ENCODE data around the gene TMEM154. TPM values are rescaled to one million over a fixed set of nuclear protein-coding genes. Genes with fewer than 3 reads are reported as not detected.
A peak's percentile ranks its signal among the peaks of the same experiment; 100 is the strongest.

Gene TMEM154
- total RNA-seq, 4 donors from 2014 or later: 41.2 to 83.1 (median 60.5) TPM

DNA sequence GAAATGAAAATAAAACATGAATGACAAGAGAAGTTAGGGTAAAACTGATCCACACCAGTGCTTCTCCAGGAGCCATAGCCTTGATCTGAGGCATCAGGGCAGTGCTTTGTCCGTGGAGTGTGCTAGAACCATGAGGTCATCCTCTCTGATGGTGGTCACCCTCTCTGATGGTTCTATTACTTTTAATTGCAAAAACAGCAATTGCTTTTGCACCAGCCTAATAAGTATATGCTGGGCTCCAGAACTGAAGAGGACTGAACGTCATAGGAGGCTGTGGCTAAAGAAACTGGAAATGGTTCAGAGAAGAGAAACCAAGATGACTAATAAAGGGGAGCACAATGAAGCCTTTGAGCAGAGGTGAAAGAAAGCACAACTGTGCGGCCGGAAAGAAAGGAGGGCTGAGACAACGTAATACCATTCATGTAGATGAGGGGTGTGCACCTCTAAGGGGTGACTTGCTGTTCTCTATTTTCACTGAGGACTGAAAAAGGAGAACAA lies 17.0 kb upstream of the TMEM154 start:
- Histone ChIP-seq H3K36me3 (no peaks in the 10 kb centered on the region), H3K4me3 (no peak overlapping the region), H3K4me1 (peaks cover 3 to 69% (median 11%) of the 10 kb centered on the region in 3 donors), H3K9me3 (no peaks in the 10 kb centered on the region), H3K27me3 (no peaks in the 10 kb centered on the region), H3K27ac (peak overlapping the region; percentile 80 to 91 (median 88))
- TF ChIP-seq POLR2A (IDR thresholded peaks at IDR 0.05): peak in 1 of 4 donors; percentile 18
- TF ChIP-seq CTCF (IDR thresholded peaks at IDR 0.05): no peak
- intact Hi-C loops (cut with DNase I): no loop called here
- WGBS, 2 donors: 18 to 25% methylated on average over 5 of the region's 5 CpGs
- DNase-seq: peak; percentile 2

DNA sequence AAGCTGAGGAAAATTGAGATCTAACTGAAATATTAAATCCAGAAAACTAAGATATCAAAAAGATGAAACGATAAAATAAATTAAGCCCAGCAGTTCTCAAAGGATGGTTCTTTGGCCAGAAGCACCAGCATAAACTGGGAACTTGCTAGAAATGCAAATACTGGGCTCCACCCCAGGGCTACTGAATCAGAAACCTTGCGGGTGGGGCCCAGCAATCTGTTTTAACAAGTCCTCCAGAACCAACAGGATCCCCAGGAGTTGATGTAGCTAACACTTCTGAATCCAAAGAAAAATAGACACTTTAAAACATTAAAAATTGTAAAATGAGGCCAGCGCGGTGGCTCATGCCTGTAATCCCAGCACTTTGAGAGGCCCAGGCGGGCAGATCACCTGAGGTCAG lies 14.1 kb upstream of the TMEM154 start:
- no peak for DNase-seq
- H3K27ac ChIP-seq: peak overlapping the region in 3 of 4 donors; percentile 78 to 91 (median 85)
- no peak overlapping the region for H3K4me3 ChIP-seq
- 30 to 71% methylated on average over 5 of the region's 5 CpGs for WGBS, 2 donors
- TF ChIP-seq CTCF (IDR thresholded peaks at IDR 0.05) (no peak), POLR2A (IDR thresholded peaks at IDR 0.05) (no peak)
- H3K9me3 ChIP-seq: no peaks in the 10 kb centered on the region
- intact Hi-C loops (cut with DNase I): no loop called here
- peaks cover 3 to 56% (median 4%) of the 10 kb centered on the region in 3 donors for H3K4me1 ChIP-seq
- H3K36me3 ChIP-seq: no peaks in the 10 kb centered on the region
- no peaks in the 10 kb centered on the region for H3K27me3 ChIP-seq

GRCh38 chr4:152691761-152692160 lies 12.0 kb upstream of the TMEM154 start:
- DNase-seq: no peak
- H3K27ac ChIP-seq: no peak overlapping the region
- H3K36me3 ChIP-seq: no peaks in the 10 kb centered on the region
- intact Hi-C loops (cut with DNase I): no loop called here
- H3K9me3 ChIP-seq: no peaks in the 10 kb centered on the region
- H3K4me1 ChIP-seq: peaks cover 0 to 47% (median 0%) of the 10 kb centered on the region in 3 donors
- H3K27me3 ChIP-seq: no peaks in the 10 kb centered on the region
- WGBS, 2 donors: 77 to 100% methylated on average over 1 of the region's 1 CpG
- no peak overlapping the region for H3K4me3 ChIP-seq
- no peak for TF ChIP-seq POLR2A (IDR thresholded peaks at IDR 0.05)
- TF ChIP-seq CTCF (IDR thresholded peaks at IDR 0.05): no peak

DNA sequence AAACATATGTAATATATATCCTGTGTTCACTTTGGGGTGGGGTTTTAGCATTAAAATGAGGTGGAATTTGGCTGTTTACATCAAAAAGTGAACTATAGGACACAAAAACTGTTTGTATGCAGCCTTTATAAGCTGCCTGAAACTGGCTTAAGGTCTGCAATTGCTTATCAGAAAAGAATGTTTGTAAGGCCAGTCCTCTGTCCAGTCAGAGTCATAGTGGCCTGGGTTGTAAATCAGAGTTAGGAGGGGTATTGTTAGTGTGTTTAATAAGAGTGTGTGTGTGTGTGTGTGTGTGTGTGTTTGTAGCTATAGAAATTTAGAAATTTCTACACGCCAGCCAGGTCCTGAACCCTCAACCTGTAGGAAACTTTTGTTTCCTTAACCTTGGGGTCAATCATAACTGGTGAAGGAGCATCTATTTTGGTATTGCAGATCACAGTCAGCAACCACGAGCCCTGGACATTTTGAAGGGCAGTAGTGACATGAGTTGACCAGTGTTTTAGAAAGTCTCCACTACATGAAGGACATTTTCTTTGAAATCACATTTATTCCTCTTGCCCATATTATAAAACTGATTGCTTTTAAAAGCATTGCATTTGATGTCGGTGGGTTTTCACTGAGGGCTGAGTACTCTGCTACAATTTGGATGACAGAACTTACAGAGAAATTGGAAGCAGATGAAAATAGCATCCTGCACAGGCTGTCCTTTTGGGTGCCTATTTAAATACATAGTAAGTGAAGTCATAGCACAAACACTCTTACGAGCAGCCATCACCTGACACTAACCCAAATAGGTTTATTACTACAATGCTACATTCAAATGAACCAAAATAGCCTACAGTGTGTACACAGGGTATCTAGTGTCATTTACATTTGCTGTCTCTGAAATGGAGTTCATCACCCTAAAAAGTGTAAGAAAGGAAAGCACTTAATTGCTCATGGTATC lies 11.2 kb upstream of the TMEM154 start:
- Histone ChIP-seq H3K9me3 (no peaks in the 10 kb centered on the region), H3K36me3 (no peaks in the 10 kb centered on the region), H3K27me3 (no peaks in the 10 kb centered on the region), H3K4me3 (no peak overlapping the region), H3K4me1 (peaks cover 0 to 40% (median 0%) of the 10 kb centered on the region in 3 donors), H3K27ac (no peak overlapping the region)
- 80% methylated on average over 4 of the region's 4 CpGs for WGBS, 2 donors
- DNase-seq: no peak
- TF ChIP-seq POLR2A (IDR thresholded peaks at IDR 0.05) (no peak), CTCF (IDR thresholded peaks at IDR 0.05) (no peak)
- intact Hi-C loops (cut with DNase I): no loop called here

Measured in esophagus squamous epithelium (tissue), 5 donors.